Prostate gland (tissue), 2 donors: Measurements from ENCODE around the gene ZNF813.

Experiments
- CTCF ChIP-seq, 4 experiments: fragments of 200-600 bp in 2 of 4; fragments of 450-650 bp in 2 of 4; sonication (generic) in 2 of 4; IDR thresholded peaks; 1 replicate in 3 of 4; 2 replicates in 1 of 4; pipeline ENCODE4 v1.5.1; 2016 to 2019; ENCODE audit warnings: antibody characterized with exemption in 4 of 4, mild to moderate bottlenecking in 2 of 4, moderate library complexity in 2 of 4
- POLR2A ChIP-seq: fragments of 450-650 bp; IDR thresholded peaks from one replicate; pipeline ENCODE4 v1.6.1; 2016; ENCODE audit warnings: antibody characterized with exemption, mild to moderate bottlenecking
- POLR2AphosphoS5 ChIP-seq: sonication (generic); formaldehyde crosslinking; IDR thresholded peaks from one replicate; pipeline ENCODE4 v1.6.1; 2017; ENCODE audit warnings: antibody characterized with exemption

- peak; percentile 65 to 87 (median 82) for TF ChIP-seq CTCF (IDR thresholded peaks at IDR 0.05)
- TF ChIP-seq POLR2AphosphoS5: peak; percentile 69
- no peak for TF ChIP-seq POLR2A
These were observed 42.5 kb upstream of the ZNF813 start for GRCh38 chr19:53424968-53425597.
